ENCODE data around the gene SCAPER. TPM values are rescaled to one million over a fixed set of nuclear protein-coding genes. Genes with fewer than 3 reads are reported as not detected.

The SCAPER gene
- total and polyA plus RNA-seq, 2 donors (not counting 1 experiment from before 2014, with no cell fraction given) = 8.3 to 61.6 TPM

GRCh38 chr15:76682259-76682658, 222.9 kb downstream of the SCAPER start:
- peaks cover 2% of the 10 kb centered on the region for H3K9me3 Mint-ChIP-seq (ENCODE audit: insufficient read depth)
- Histone ChIP-seq H3K79me2 (ENCODE audit: control insufficient read depth, insufficient read depth, low read length) (no peaks in the 10 kb centered on the region), H3K4me2 (replicated peaks; ENCODE audit: low read depth, low read length, poor library complexity, severe bottlenecking) (no peak overlapping the region), H3K27me3 (replicated peaks in 1 of 4; ENCODE audit: control extremely low read depth in 1 of 4, control insufficient read depth in 3 of 4, insufficient read depth in 4 of 4, low read length in 3 of 4) (no peaks in the 10 kb centered on the region), H3K4me3 (ENCODE audit: control extremely low read depth in 1 of 5, extremely low read depth in 1 of 5, insufficient read depth in 1 of 5, low read depth in 2 of 5, low read length in 4 of 5) (no peak overlapping the region), H3K9me3 (ENCODE audit: control extremely low read depth in 1 of 3, control insufficient read depth in 2 of 3, insufficient read depth in 1 of 3, low read length in 2 of 3) (peaks cover 0 to 6% (median 0%) of the 10 kb centered on the region in 3 donors), H2AFZ (ENCODE audit: insufficient read depth, low read depth, low read length, poor library complexity, severe bottlenecking) (no peak overlapping the region), H3K36me3 (replicated peaks in 1 of 2; ENCODE audit: control extremely low read depth in 1 of 2, control insufficient read depth in 1 of 2, extremely low read depth in 1 of 2, insufficient read depth in 2 of 2, low read length in 1 of 2) (no peaks in the 10 kb centered on the region), H3K4me1 (ENCODE audit: control insufficient read depth in 2 of 2, insufficient read depth in 2 of 2, low read length in 2 of 2) (no peaks in the 10 kb centered on the region), H3K9ac (ENCODE audit: low read length) (no peak overlapping the region), H4K20me1 (ENCODE audit: control insufficient read depth, insufficient read depth, low read length, poor library complexity, severe bottlenecking) (no peaks in the 10 kb centered on the region), H3K27ac (ENCODE audit: low read length in 2 of 2) (no peak overlapping the region)
- 98% methylated on average over 7 of the region's 7 CpGs for WGBS (ENCODE audit: insufficient coverage)
- ChIA-PET CTCF (no interaction called here), POLR2A (no interaction called here)
- no peak overlapping the region for H3K4me3 Mint-ChIP-seq
- no peak for ATAC-seq (ENCODE audit: low read depth)
- no peak overlapping the region for H3K27ac Mint-ChIP-seq
- no peaks in the 10 kb centered on the region for H3K27me3 Mint-ChIP-seq
- intact Hi-C loops (cut with micrococcal nuclease) = no loop called here
- no peaks in the 10 kb centered on the region for H3K4me1 Mint-ChIP-seq
- no peak for TF ChIP-seq EZH2 (IDR thresholded peaks at IDR 0.05; ENCODE audit: borderline replicate concordance, insufficient read depth, low read depth, low read length, poor library complexity, severe bottlenecking)
- TF ChIP-seq CTCF (IDR thresholded peaks at IDR 0.05) = no peak
- DNase-seq = no peak

GRCh38 chr15:76678766-76679165, 226.4 kb downstream of the SCAPER start:
- no CpG with 5 or more reads among the region's 1 CpG for WGBS (ENCODE audit: insufficient coverage)
- H3K27ac ChIP-seq (ENCODE audit: low read length in 2 of 2) = no peak overlapping the region
- Mint-ChIP-seq H3K27me3 (no peaks in the 10 kb centered on the region), H3K27ac (no peak overlapping the region), H3K9me3 (ENCODE audit: insufficient read depth) (peaks cover 2% of the 10 kb centered on the region), H3K4me1 (no peaks in the 10 kb centered on the region), H3K4me3 (no peak overlapping the region)
- no peaks in the 10 kb centered on the region for H3K4me1 ChIP-seq (ENCODE audit: control insufficient read depth in 2 of 2, insufficient read depth in 2 of 2, low read length in 2 of 2)
- ATAC-seq (ENCODE audit: low read depth) = no peak
- no peaks in the 10 kb centered on the region for H3K36me3 ChIP-seq (replicated peaks in 1 of 2; ENCODE audit: control extremely low read depth in 1 of 2, control insufficient read depth in 1 of 2, extremely low read depth in 1 of 2, insufficient read depth in 2 of 2, low read length in 1 of 2)
- ChIA-PET POLR2A (no interaction called here), CTCF (no interaction called here)
- no peak overlapping the region for H3K4me2 ChIP-seq (replicated peaks; ENCODE audit: low read depth, low read length, poor library complexity, severe bottlenecking)
- no peaks in the 10 kb centered on the region for H4K20me1 ChIP-seq (ENCODE audit: control insufficient read depth, insufficient read depth, low read length, poor library complexity, severe bottlenecking)
- no peak overlapping the region for H3K9ac ChIP-seq (ENCODE audit: low read length)
- no peak overlapping the region for H2AFZ ChIP-seq (ENCODE audit: insufficient read depth, low read depth, low read length, poor library complexity, severe bottlenecking)
- no peak overlapping the region for H3K4me3 ChIP-seq (ENCODE audit: control extremely low read depth in 1 of 5, extremely low read depth in 1 of 5, insufficient read depth in 1 of 5, low read depth in 2 of 5, low read length in 4 of 5)
- intact Hi-C loops (cut with micrococcal nuclease) = no loop called here
- no peaks in the 10 kb centered on the region for H3K27me3 ChIP-seq (replicated peaks in 1 of 4; ENCODE audit: control extremely low read depth in 1 of 4, control insufficient read depth in 3 of 4, insufficient read depth in 4 of 4, low read length in 3 of 4)
- DNase-seq = no peak
- peaks cover 0 to 6% (median 0%) of the 10 kb centered on the region in 3 donors for H3K9me3 ChIP-seq (ENCODE audit: control extremely low read depth in 1 of 3, control insufficient read depth in 2 of 3, insufficient read depth in 1 of 3, low read length in 2 of 3)
- no peaks in the 10 kb centered on the region for H3K79me2 ChIP-seq (ENCODE audit: control insufficient read depth, insufficient read depth, low read length)
- TF ChIP-seq CTCF (IDR thresholded peaks at IDR 0.05) (no peak), EZH2 (IDR thresholded peaks at IDR 0.05; ENCODE audit: borderline replicate concordance, insufficient read depth, low read depth, low read length, poor library complexity, severe bottlenecking) (no peak)
